ENCODE results near the gene FOXD2. TPM values are rescaled to one million over a fixed set of nuclear protein-coding genes. Genes with fewer than 3 reads are reported as not detected.

FOXD2 gene
- total RNA-seq, 1 donor from 2014 or later, result 0.05 TPM

GRCh38 chr1:47415728-47416318 lies 22.0 kb upstream of the FOXD2 start, which contains the start of gene FOXE3:
FOXE3 (plus strand) TSS chr1:47416285; CDS start chr1:47416316, 31 bp downstream.
- intact Hi-C loops (cut with DNase I), result no loop called here
- no peak for ATAC-seq
- no peak for DNase-seq (ENCODE audit: missing footprints)

DNA sequence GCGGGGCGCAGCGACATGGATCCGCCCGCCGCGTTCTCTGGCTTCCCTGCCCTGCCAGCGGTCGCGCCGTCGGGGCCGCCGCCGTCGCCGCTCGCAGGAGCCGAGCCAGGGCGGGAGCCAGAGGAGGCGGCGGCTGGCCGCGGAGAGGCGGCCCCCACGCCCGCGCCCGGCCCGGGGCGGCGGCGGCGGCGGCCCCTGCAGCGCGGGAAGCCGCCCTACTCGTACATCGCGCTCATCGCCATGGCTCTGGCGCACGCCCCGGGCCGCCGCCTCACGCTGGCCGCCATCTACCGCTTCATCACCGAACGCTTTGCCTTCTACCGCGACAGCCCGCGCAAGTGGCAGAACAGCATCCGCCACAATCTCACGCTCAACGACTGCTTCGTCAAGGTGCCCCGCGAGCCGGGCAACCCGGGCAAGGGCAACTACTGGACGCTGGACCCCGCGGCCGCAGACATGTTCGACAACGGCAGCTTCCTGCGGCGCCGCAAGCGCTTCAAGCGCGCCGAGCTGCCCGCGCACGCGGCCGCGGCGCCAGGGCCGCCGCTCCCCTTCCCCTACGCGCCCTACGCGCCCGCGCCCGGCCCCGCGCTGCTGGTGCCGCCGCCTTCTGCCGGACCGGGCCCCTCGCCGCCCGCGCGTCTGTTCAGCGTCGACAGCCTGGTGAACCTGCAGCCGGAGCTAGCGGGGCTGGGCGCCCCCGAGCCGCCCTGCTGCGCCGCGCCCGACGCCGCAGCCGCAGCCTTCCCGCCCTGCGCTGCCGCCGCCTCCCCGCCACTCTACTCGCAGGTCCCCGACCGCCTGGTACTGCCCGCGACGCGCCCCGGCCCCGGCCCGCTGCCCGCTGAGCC lies 21.3 kb upstream of the FOXD2 start:
- DNase-seq (ENCODE audit: missing footprints) (no peak), ATAC-seq (no peak)
- intact Hi-C loops (cut with DNase I), result no loop called here

DNA sequence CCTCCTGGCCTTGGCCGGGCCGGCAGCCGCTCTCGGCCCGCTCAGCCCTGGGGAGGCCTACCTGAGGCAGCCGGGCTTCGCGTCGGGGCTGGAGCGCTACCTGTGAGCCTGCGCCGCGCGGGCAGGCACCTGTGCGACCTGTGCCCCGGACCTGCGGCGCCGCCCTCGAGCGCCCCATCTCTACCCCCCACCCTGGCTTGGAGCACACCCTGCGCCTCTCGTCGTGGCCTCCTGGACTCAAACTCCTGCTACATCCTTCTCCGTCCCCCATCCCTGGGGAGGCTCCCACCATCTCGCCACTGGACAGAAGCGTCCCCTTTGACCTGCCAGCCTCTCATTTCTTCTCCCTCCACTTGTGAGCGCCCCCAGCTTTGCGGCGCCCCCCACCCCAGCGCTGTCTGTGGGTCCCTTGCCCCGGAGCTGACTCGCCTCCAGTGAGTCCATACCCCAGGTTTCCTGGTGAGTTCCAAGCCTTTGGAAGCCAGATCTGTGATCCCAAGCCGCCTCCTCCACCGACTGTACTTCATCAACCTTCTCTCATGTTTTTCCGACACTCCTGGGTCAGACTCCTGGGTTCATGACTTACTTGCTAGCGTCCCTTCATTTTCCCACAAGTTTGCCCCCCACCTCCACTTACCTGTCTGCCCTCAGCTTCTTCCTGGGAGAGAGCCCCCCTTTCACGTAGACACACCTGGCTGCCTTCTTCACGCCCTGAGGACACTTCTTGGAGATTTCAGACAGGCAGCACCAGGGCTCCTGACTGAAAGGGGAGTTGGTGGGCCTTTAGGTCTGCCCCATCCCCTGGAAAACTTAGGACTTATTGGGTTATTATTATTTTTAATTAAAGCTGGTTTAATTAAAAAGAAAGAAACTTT lies 20.4 kb upstream of the FOXD2 start:
- intact Hi-C loops (cut with DNase I), result no loop called here
- ATAC-seq (no peak), DNase-seq (ENCODE audit: missing footprints) (no peak)

GRCh38 chr1:47418122-47418521 lies 19.7 kb upstream of the FOXD2 start:
- intact Hi-C loops (cut with DNase I), result no loop called here
- no peak for DNase-seq (ENCODE audit: missing footprints)
- no peak for ATAC-seq

DNA sequence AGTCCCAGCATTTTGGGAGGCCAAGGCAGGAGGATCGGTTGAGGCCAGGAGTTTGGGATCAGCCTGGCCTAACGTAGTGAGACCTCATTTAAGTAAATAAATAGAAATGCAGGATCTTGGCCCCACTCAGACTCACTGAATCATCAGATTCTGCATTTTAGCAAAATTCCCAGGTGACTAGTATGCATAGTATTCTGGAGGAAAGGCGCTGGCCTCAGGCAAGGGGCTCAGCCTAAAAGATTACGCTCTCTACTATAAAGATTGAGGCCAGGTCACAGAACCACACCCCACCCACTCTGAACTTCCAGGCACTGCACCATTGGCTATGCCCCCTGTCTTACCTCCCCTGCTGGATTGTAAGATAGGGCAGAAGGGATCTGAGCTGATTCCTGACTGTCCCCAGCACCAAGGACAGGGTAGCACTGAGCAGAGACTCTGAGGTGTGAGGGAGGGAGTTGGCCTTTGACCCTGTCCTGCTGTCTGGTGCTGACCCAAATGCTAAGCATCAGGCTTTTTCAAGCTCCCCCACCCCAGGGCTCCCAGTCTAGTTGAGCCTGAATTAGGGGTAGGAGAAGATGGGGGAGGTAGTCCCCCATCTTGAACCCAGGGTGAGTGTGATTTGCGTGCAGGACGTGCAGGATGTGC lies 19.0 kb upstream of the FOXD2 start:
- intact Hi-C loops (cut with DNase I), result no loop called here
- ATAC-seq (no peak), DNase-seq (ENCODE audit: missing footprints) (no peak)

- DNase-seq (ENCODE audit: missing footprints), result no peak
- intact Hi-C loops (cut with DNase I), result loop anchor here (5.0 kb wide), 1 partner anchor 243 kb away; no protein-coding TSS in a partner anchor
- no peak for ATAC-seq
These were observed 17.3 kb upstream of the FOXD2 start for GRCh38 chr1:47420547-47420946.

DNA sequence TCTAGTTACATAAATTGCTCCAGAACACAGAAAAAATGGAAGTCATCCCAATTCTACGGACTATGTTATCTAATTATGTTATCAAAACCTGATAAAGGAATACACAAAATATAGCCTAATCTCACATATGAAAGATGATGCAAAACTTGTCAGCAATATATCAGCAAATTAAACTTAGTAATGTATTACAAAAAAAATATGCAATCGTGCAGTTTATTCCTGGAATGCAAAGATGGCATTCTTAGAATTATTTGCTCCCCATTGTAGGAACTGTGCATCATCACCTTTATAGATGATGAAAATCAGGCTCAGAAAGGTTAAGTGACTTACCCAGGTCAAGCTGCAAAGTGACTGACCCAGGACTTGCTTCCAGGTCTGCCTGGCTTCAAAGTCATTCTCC lies 14.0 kb upstream of the FOXD2 start:
- DNase-seq (ENCODE audit: missing footprints) (no peak), ATAC-seq (no peak)
- intact Hi-C loops (cut with DNase I), result loop anchor here (5.0 kb wide), 1 partner anchor 247 kb away; no protein-coding TSS in a partner anchor

DNA sequence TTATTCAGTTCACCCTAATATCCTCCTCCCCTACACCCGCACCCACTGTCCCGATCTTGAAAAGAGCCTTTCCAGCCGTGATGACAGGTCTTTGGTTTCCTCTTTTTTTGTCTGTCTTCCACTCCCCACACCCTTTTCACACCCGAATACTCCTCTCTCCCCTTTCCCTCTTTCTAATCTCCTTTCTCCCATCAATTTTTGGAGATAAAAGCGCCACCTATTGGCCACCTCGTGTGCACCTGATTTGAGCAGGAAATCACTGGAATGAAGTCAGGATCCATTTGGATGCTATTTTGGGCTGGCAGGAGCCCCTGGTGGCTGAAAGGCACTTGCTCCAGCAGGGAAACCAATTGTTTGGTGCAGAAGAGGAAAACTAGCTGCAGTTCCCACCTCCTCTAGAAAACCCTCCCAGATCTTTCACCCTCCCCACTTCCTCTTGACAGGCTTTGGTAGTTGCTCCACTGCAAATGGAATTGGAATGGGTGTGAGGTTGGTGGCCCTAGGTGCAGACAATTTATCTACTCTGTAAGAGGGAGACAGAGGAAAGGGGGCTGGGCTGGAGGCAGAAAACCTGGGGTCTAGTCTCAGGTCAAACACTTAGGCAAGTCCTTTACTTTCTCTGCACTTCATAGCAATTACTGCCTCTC lies 13.4 kb upstream of the FOXD2 start:
- DNase-seq (ENCODE audit: missing footprints), result no peak
- intact Hi-C loops (cut with DNase I), result loop anchor here (5.0 kb wide), 1 partner anchor 247 kb away; no protein-coding TSS in a partner anchor
- ATAC-seq, result peak; percentile 34

DNA sequence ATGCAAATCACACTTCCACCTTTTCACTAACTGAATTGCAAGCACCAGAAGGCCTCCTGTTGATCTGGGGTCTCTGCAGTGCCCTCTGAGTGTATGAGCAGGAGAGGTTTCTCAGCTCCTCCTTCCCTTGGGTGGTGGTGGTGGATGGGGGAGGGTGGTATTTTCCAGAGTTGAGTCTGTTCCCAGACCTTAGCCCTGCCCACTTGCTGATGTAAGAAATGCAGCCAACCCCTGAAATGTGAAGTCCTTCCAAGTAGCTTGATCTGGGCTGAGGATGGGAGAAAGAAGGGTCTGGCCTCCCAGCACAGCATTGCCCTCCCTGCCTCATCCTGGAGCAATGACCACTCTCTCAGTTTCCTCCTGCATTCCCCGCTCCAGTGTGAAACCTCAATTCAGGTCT lies 6.3 kb upstream of the FOXD2 start:
- intact Hi-C loops (cut with DNase I), result loop anchor here (5.0 to 10.0 kb wide), 2 partner anchors 103 to 296 kb away; no protein-coding TSS in a partner anchor
- no peak for ATAC-seq

DNA sequence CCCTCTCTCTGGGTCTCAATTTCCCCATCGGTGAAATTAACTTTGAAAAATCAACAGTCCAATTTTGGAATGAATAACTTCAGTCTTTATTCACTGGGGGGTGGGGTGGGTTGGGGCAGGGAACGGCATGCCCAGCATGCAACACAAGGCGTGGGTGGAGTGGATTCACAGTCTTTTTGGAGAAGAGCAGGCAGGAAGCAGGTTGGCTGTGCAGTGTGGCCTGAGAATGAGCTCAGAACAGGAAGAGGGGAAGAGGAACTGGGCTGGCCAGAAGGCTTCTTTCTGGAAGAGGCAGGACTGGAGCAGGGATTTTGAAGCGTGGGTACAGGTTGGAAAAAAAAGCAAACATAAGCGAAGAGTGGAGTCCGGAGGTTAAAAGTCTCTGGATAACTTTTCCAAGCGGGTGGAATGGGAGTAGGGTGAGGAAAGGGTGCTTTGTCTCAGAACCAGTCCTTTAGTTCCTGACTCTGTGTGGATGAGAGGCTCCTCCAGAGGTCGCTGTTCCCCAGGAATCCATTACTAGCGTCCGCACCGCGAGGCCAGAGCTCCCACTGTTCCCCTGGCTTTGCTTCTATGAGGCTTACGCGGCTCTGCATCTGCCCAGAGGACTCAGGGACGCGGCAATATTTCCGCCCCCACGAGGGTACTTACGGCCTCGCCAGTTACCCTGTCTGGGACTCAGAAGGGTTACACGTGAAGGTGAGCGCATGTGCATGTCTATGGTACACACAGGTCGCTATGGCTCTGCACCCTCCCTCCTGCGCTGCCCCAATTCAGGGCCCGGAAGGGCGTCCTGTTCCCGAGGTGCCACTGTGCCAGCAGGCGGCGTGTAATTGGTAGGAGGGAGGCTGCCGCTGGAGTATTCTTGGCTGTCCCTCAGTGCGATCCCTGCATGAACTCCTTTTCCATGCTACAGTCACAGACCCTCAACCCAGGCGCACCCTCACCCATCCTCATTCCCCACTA lies 5.5 kb upstream of the FOXD2 start:
- ATAC-seq (peak; percentile 78), DNase-seq (ENCODE audit: missing footprints) (no peak)
- intact Hi-C loops (cut with DNase I), result loop anchor here (2.0 to 10.0 kb wide), 3 partner anchors 102 to 295 kb away; no protein-coding TSS in a partner anchor

More for the DNA sequence above, 6.3 kb upstream of the FOXD2 start:
- DNase-seq (ENCODE audit: missing footprints), result no peak

GRCh38 chr1:47433037-47433421 lies 4.8 kb upstream of the FOXD2 start:
- intact Hi-C loops (cut with DNase I), result loop anchor here (2.0 to 10.0 kb wide), 3 partner anchors 102 to 294 kb away; no protein-coding TSS in a partner anchor
- ATAC-seq (no peak), DNase-seq (ENCODE audit: missing footprints) (no peak)

GRCh38 chr1:47433477-47434050 lies 4.3 kb upstream of the FOXD2 start:
- ATAC-seq, result no peak
- DNase-seq (ENCODE audit: missing footprints), result no peak
- intact Hi-C loops (cut with DNase I), result loop anchor here (2.0 to 10.0 kb wide), 3 partner anchors 101 to 294 kb away; no protein-coding TSS in a partner anchor

GRCh38 chr1:47434051-47434842 lies 3.6 kb upstream of the FOXD2 start:
- ATAC-seq (no peak), DNase-seq (ENCODE audit: missing footprints) (no peak)
- intact Hi-C loops (cut with DNase I), result loop anchor here (5.0 to 10.0 kb wide), 2 partner anchors 101 to 293 kb away; no protein-coding TSS in a partner anchor

DNA sequence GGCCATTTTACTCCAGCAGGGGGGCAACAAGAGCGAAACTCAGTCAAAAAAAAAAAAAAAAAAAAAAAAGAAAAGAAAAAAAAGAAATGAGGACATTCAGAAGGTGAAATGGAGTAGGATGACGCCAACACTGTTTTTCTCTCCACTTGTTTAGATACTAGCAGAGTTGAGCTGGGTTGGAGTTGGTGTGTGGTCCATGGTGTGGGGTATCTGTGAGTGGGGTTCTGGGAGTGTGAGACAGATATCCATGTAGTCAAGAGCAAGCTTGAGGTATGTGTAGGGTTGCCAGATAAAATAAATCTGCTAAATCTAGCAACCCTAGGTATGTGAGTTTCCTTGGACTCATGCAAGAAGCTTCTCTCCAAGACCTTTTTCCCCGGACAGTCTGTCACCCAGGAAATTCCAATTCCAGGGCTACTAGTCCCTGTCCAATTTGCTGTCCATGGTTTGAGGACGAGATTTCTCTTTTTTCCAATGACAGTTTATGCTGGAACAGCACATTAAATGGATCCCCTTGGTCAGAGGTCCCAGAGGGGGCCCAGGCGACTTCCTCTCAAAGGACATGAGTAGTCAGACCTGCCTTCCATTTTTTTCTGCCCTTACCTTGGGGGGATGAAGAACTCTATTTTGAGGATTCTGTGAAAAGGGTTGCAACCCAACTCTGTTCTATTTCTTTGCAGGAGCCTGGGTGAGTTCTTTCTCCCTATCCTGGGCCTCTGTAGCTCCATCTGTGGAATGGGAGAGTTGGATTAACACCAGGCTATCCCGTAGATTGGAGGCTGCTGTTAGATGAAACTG lies 2.1 kb upstream of the FOXD2 start:
- DNase-seq (ENCODE audit: missing footprints), result no peak
- intact Hi-C loops (cut with DNase I), result loop anchor here (10.0 kb wide), 1 partner anchor 99 kb away; no protein-coding TSS in a partner anchor
- ATAC-seq, result no peak
